WTC11 (cell line): ENCODE measurements around the gene MAGEA8.

Experiments used
- TCF7 ChIP-seq: sonication (generic); formaldehyde crosslinking; IDR thresholded peaks from 2 replicates; pipeline ENCODE4 v1.8.0; 2022; ENCODE audit warnings: mild to moderate bottlenecking, low read depth, missing genetic modification reagents, moderate library complexity
- TF ChIP-seq, protein P1 (sequence below): sonication (generic); formaldehyde crosslinking; conservative IDR thresholded peaks from 2 replicates; pipeline ENCODE4 v1.8.1; 2023; ENCODE audit warnings: mild to moderate bottlenecking, low read depth, missing genetic modification reagents, moderate library complexity
- TF ChIP-seq, protein P2 (sequence below): fragments of 250-450 bp; sonication (Bioruptor Pico); IDR thresholded peaks from 2 replicates; pipeline ENCODE4 v1.8.0; 2021; ENCODE audit warnings: mild to moderate bottlenecking
- TF ChIP-seq, protein P3 (sequence below): fragments of 200-600 bp; IDR thresholded peaks from 2 replicates; pipeline ENCODE4 v1.8.0; 2022; ENCODE audit warnings: antibody characterized with exemption
- TF ChIP-seq, protein P4 (sequence below): sonication (generic); formaldehyde crosslinking; IDR thresholded peaks from 2 replicates; pipeline ENCODE4 v1.8.1; 2023; ENCODE audit warnings: mild to moderate bottlenecking, missing genetic modification reagents

DNA sequence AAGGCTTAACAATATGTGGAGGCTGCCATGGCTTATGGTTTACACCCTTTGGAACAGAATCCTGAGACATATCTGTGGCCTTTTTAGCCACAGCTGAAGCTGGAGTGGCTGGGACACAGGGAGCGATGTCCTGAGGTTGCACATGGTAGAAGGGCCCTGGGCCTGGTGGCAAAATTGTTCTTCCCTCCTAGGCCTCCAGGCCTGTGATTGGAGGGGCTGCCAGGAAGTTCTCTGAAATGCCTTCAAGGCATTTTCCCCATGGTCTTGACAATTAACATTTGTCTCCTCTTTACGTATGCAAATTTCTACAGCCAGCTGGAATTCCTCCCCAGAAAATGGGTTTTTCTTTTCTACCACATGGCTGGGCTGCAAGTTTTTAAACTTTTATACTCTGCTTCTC, 39.1 kb upstream of the MAGEA8 start:
- TF ChIP-seq, protein P1, sequence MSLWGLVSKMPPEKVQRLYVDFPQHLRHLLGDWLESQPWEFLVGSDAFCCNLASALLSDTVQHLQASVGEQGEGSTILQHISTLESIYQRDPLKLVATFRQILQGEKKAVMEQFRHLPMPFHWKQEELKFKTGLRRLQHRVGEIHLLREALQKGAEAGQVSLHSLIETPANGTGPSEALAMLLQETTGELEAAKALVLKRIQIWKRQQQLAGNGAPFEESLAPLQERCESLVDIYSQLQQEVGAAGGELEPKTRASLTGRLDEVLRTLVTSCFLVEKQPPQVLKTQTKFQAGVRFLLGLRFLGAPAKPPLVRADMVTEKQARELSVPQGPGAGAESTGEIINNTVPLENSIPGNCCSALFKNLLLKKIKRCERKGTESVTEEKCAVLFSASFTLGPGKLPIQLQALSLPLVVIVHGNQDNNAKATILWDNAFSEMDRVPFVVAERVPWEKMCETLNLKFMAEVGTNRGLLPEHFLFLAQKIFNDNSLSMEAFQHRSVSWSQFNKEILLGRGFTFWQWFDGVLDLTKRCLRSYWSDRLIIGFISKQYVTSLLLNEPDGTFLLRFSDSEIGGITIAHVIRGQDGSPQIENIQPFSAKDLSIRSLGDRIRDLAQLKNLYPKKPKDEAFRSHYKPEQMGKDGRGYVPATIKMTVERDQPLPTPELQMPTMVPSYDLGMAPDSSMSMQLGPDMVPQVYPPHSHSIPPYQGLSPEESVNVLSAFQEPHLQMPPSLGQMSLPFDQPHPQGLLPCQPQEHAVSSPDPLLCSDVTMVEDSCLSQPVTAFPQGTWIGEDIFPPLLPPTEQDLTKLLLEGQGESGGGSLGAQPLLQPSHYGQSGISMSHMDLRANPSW = no peak
- TF ChIP-seq, protein P2, sequence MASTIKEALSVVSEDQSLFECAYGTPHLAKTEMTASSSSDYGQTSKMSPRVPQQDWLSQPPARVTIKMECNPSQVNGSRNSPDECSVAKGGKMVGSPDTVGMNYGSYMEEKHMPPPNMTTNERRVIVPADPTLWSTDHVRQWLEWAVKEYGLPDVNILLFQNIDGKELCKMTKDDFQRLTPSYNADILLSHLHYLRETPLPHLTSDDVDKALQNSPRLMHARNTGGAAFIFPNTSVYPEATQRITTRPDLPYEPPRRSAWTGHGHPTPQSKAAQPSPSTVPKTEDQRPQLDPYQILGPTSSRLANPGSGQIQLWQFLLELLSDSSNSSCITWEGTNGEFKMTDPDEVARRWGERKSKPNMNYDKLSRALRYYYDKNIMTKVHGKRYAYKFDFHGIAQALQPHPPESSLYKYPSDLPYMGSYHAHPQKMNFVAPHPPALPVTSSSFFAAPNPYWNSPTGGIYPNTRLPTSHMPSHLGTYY (CRISPR knock-in tag) = no peak
- TF ChIP-seq, protein P3, sequence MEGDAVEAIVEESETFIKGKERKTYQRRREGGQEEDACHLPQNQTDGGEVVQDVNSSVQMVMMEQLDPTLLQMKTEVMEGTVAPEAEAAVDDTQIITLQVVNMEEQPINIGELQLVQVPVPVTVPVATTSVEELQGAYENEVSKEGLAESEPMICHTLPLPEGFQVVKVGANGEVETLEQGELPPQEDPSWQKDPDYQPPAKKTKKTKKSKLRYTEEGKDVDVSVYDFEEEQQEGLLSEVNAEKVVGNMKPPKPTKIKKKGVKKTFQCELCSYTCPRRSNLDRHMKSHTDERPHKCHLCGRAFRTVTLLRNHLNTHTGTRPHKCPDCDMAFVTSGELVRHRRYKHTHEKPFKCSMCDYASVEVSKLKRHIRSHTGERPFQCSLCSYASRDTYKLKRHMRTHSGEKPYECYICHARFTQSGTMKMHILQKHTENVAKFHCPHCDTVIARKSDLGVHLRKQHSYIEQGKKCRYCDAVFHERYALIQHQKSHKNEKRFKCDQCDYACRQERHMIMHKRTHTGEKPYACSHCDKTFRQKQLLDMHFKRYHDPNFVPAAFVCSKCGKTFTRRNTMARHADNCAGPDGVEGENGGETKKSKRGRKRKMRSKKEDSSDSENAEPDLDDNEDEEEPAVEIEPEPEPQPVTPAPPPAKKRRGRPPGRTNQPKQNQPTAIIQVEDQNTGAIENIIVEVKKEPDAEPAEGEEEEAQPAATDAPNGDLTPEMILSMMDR = no peak
- TF ChIP-seq, protein P4, sequence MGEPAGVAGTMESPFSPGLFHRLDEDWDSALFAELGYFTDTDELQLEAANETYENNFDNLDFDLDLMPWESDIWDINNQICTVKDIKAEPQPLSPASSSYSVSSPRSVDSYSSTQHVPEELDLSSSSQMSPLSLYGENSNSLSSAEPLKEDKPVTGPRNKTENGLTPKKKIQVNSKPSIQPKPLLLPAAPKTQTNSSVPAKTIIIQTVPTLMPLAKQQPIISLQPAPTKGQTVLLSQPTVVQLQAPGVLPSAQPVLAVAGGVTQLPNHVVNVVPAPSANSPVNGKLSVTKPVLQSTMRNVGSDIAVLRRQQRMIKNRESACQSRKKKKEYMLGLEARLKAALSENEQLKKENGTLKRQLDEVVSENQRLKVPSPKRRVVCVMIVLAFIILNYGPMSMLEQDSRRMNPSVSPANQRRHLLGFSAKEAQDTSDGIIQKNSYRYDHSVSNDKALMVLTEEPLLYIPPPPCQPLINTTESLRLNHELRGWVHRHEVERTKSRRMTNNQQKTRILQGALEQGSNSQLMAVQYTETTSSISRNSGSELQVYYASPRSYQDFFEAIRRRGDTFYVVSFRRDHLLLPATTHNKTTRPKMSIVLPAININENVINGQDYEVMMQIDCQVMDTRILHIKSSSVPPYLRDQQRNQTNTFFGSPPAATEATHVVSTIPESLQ (CRISPR knock-in tag) = no peak
- TF ChIP-seq TCF7 (CRISPR knock-in tag) = no peak
